Muscle layer of duodenum (tissue), 2 donors: Measurements from ENCODE around the gene RAPGEF4.

ENCODE experiments used
- H3K27ac ChIP-seq: one replicate; pipeline ENCODE4 v1.7.0; 2013; ENCODE audit warnings: mild to moderate bottlenecking, low read length
- H3K27me3 ChIP-seq: one replicate; pipeline ENCODE4 v1.7.0; 2013; ENCODE audit warnings: low read depth, mild to moderate bottlenecking, control low read depth, low read length
- H3K36me3 ChIP-seq, 2 donors: one replicate each; pipeline ENCODE4 v1.7.0; 2013; ENCODE audit warnings: low read length in 2 of 2, control low read depth in 1 of 2, mild to moderate bottlenecking in 1 of 2; ENCODE audit not compliant: insufficient read depth in 2 of 2, control insufficient read depth in 1 of 2
- H3K4me1 ChIP-seq, 2 donors: one replicate each; pipeline ENCODE4 v1.7.0; 2013; ENCODE audit warnings: low read length in 2 of 2, mild to moderate bottlenecking in 2 of 2, control low read depth in 1 of 2, moderate library complexity in 1 of 2; ENCODE audit not compliant: insufficient read depth in 2 of 2, control insufficient read depth in 1 of 2
- H3K4me3 ChIP-seq, 2 donors: one replicate each; pipeline ENCODE4 v1.7.0; 2013; ENCODE audit warnings: low read length in 2 of 2, low read depth in 1 of 2, mild to moderate bottlenecking in 1 of 2
- H3K9me3 ChIP-seq, 2 donors: one replicate each; pipeline ENCODE4 v1.7.0; 2013; ENCODE audit warnings: low read length in 2 of 2, control low read depth in 1 of 2, mild to moderate bottlenecking in 1 of 2; ENCODE audit not compliant: control insufficient read depth in 1 of 2
- donor health status: healthy.

RAPGEF4 gene

DNA sequence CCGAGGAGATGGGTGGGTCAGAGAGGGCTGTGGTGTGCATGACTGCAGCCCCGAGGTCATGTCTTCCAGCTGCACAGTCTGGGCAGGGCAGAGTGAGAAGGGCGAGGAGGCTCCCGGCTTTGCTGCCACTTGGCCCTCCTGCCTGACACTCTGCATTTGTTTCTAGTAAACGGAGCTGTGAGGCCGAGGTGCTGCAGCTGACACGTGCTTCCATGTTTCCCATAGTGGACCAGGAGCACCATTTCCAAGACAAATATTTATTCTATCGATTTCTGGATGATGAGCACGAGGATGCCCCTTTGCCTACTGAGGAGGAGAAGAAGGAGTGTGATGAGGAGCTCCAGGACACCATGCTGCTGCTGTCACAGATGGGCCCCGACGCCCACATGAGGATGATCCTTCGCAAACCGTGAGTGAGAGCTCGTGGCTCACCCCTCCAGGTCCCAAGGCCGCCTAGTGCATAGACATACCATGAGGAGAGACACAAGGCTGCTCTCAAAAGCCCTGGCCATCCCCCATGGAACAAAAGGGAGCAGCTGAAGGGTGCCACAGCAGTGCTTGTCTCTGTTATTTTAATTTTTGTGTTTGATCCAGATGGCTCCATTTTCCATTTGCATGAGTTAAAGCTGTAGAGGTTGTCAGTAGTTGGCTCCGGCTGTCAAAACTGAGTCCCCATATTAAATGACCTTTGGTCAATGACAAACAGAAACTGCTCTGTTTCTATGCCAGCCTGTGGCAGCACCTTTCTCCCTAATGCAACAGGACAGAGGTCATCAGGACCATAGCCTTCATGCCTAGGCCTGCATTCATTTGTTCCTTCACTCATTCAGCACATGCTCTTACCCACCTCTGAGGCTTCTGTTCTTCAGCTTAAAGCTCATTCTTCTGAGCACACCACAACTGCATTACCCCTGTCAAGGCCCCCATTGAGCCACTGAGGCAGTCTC is 231.7 kb downstream of the RAPGEF4 start:
- H3K36me3 ChIP-seq, result no peaks in the 10 kb centered on the region
- H3K4me1 ChIP-seq, result peaks cover 0 to 7% of the 10 kb centered on the region in 2 donors
- no peaks in the 10 kb centered on the region for H3K9me3 ChIP-seq
- peak overlapping the region in 1 of 2 donors; percentile 8 for H3K4me3 ChIP-seq
- H3K27me3 ChIP-seq, result no peaks in the 10 kb centered on the region
- no peak overlapping the region for H3K27ac ChIP-seq

DNA sequence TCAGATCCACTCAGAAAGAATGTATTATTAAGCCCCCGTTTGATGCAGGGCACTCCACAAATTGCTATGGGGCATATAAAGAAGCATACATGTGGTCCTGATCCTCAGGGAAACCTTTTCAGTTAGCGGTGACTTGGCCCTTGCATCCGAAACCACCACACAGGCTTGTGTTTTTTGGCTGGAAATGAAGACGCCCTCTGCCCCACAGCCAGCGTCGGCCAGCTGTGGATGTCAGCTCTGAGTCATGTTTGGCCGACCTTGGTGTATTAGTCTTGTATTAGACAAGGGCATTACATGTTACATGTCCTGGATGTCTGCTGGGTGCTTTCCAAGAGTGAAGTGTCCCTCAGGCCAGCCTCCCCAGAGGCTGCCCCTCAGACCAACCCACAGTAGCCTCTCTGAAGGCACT is 232.4 kb downstream of the RAPGEF4 start:
- no peak overlapping the region for H3K27ac ChIP-seq
- H3K36me3 ChIP-seq, result no peaks in the 10 kb centered on the region
- no peaks in the 10 kb centered on the region for H3K27me3 ChIP-seq
- peaks cover 0 to 7% of the 10 kb centered on the region in 2 donors for H3K4me1 ChIP-seq
- H3K9me3 ChIP-seq, result no peaks in the 10 kb centered on the region
- peak overlapping the region in 1 of 2 donors; percentile 8 for H3K4me3 ChIP-seq

- H3K27ac ChIP-seq, result no peak overlapping the region
- no peaks in the 10 kb centered on the region for H3K36me3 ChIP-seq
- peaks cover 0 to 7% of the 10 kb centered on the region in 2 donors for H3K4me1 ChIP-seq
Measured at GRCh38 chr2:172969166-172969565, 233.5 kb downstream of the RAPGEF4 start.

GRCh38 chr2:172969609-172970008 is 234.0 kb downstream of the RAPGEF4 start:
- H3K9me3 ChIP-seq, result no peaks in the 10 kb centered on the region
- no peak overlapping the region for H3K27ac ChIP-seq
- no peaks in the 10 kb centered on the region for H3K27me3 ChIP-seq
- H3K36me3 ChIP-seq, result no peaks in the 10 kb centered on the region
- H3K4me3 ChIP-seq, result no peak overlapping the region
- H3K4me1 ChIP-seq, result peaks cover 0 to 7% of the 10 kb centered on the region in 2 donors

More at GRCh38 chr2:172969166-172969565, 233.5 kb downstream of the RAPGEF4 start:
- no peak overlapping the region for H3K4me3 ChIP-seq
- no peaks in the 10 kb centered on the region for H3K9me3 ChIP-seq
- no peaks in the 10 kb centered on the region for H3K27me3 ChIP-seq

- peaks cover 0 to 7% of the 10 kb centered on the region in 2 donors for H3K4me1 ChIP-seq
- H3K36me3 ChIP-seq, result no peaks in the 10 kb centered on the region
- H3K4me3 ChIP-seq, result no peak overlapping the region
- H3K27ac ChIP-seq, result no peak overlapping the region
- no peaks in the 10 kb centered on the region for H3K27me3 ChIP-seq
- no peaks in the 10 kb centered on the region for H3K9me3 ChIP-seq
Measured at GRCh38 chr2:172970660-172971059, 235.0 kb downstream of the RAPGEF4 start.

GRCh38 chr2:172972005-172972619 is 236.5 kb downstream of the RAPGEF4 start:
- no peak overlapping the region for H3K27ac ChIP-seq
- H3K4me1 ChIP-seq, result peaks cover 0 to 7% of the 10 kb centered on the region in 2 donors
- no peaks in the 10 kb centered on the region for H3K27me3 ChIP-seq
- H3K9me3 ChIP-seq, result no peaks in the 10 kb centered on the region
- no peak overlapping the region for H3K4me3 ChIP-seq
- H3K36me3 ChIP-seq, result no peaks in the 10 kb centered on the region

DNA sequence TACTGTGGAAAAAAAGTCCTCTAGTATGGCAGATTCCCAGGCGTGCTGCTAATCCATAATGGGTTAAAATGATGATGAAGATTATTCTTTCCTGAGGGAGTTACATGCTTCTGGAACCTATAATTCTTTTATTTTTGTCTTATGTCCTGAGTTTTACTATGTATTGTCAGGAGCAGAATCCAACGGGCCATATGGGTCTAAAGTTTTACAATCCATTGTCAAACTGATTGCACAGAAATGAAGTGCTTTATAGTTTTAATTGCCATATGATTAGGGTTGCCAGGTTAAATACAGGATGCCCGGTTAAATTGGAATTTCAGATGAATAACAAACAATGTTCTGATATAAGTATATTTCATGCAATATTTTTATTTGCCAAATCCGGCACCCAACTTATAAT is 239.1 kb downstream of the RAPGEF4 start:
- Histone ChIP-seq H3K4me1 (no peaks in the 10 kb centered on the region), H3K4me3 (no peak overlapping the region), H3K36me3 (no peaks in the 10 kb centered on the region), H3K9me3 (no peaks in the 10 kb centered on the region), H3K27ac (no peak overlapping the region), H3K27me3 (no peaks in the 10 kb centered on the region)

DNA sequence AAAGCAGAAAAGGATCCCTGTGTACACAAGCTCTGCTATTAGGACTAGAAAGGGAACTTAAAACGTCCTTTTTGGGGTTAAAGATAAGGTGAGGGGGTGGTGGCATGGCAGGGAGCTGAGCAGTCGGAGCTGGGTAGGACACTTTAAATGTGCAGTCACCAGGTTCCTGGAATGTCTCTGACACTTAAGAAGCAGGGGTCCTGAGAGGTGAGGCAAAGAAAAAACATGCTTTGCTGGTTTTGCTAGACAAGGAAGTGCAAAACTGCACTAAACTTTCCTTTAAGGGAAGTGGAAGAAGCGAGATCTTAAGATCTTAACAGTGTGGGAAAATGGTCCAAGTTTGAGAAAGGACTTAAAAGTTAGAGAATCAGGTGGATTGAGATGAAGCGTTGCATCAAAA is 240.5 kb downstream of the RAPGEF4 start:
- Histone ChIP-seq H3K36me3 (no peaks in the 10 kb centered on the region), H3K4me3 (no peak overlapping the region), H3K9me3 (no peaks in the 10 kb centered on the region), H3K4me1 (no peaks in the 10 kb centered on the region), H3K27ac (no peak overlapping the region), H3K27me3 (no peaks in the 10 kb centered on the region)

GRCh38 chr2:172976816-172977215 is 241.2 kb downstream of the RAPGEF4 start:
- Histone ChIP-seq H3K4me3 (no peak overlapping the region), H3K4me1 (no peaks in the 10 kb centered on the region), H3K27ac (no peak overlapping the region), H3K36me3 (no peaks in the 10 kb centered on the region), H3K27me3 (no peaks in the 10 kb centered on the region), H3K9me3 (no peaks in the 10 kb centered on the region)

DNA sequence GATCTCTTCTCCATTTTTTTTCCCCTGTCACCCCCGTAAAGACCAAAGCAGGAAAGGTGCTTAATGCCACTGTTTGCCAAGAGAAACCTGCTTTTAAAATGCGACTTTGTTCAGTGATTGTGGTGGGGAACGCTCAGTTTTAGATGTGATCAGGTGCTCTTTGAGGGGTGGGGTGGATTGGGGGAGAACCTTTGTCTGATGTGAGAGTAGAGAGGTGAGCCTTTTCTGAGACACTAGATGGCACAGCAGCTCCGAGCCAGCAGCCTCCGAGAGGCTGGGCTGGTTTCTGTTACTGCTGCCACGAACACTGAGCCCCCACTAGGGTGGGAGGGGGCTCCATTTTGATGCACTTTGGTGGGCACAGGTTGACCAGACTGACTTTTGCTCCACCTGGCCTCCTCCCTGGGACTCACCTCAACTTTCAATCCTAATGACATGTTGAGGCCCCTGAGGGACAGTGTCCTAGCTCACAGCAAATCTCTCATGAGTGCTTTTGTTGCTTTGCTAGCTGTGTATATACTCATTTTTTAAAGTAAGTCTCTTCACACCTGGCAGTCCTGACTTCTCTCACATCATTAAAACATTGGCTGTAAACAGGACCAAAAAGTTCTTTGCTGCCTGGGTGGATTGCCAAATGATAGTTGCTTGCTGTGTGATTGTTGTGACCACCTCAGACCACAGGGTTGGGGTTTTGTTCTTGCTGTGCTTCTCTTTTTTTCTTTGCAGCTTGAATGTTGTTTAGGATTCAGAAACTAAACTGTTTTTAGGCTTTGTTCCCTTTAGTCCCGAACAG is 241.8 kb downstream of the RAPGEF4 start:
- Histone ChIP-seq H3K36me3 (no peaks in the 10 kb centered on the region), H3K27ac (no peak overlapping the region), H3K9me3 (no peaks in the 10 kb centered on the region), H3K27me3 (no peaks in the 10 kb centered on the region), H3K4me1 (no peaks in the 10 kb centered on the region), H3K4me3 (no peak overlapping the region)

- no peak overlapping the region for H3K4me3 ChIP-seq
- H3K27me3 ChIP-seq, result no peaks in the 10 kb centered on the region
- no peaks in the 10 kb centered on the region for H3K4me1 ChIP-seq
- H3K36me3 ChIP-seq, result no peaks in the 10 kb centered on the region
- H3K9me3 ChIP-seq, result no peaks in the 10 kb centered on the region
- H3K27ac ChIP-seq, result no peak overlapping the region
Measured at GRCh38 chr2:172978063-172978383, 242.4 kb downstream of the RAPGEF4 start.
